ENCODE measurements around the gene ASIP. TPM values are rescaled to one million over a fixed set of nuclear protein-coding genes. Genes with fewer than 3 reads are reported as not detected.
"Not testable (repeated sequence)": the region's sequence is repeated elsewhere in the genome, so short reads cannot be mapped to it uniquely, and the experiment has no call there.

Gene ASIP
- total RNA-seq, 1 experiment from 2014 or later, result not detected

GRCh38 chr20:34201531-34201930, 39.7 kb upstream of the ASIP start:
- CTCF ChIA-PET, result no interaction called here
- no peak for DNase-seq
- no TSS peak for BruUV-seq (replicated peaks)
- Mint-ChIP-seq H3K27ac (ENCODE audit: unreplicated experiment) (no peak overlapping the region), H3K4me1 (ENCODE audit: low read depth, unreplicated experiment) (no peaks in the 10 kb centered on the region), H3K36me3 (ENCODE audit: insufficient read depth, unreplicated experiment) (no peaks in the 10 kb centered on the region), H3K9me3 (ENCODE audit: low read depth, unreplicated experiment) (no peaks in the 10 kb centered on the region), H3K27me3 (ENCODE audit: unreplicated experiment) (peaks cover 45% of the 10 kb centered on the region), H3K4me3 (ENCODE audit: low read depth, unreplicated experiment) (no peak overlapping the region)
- TF ChIP-seq CTCF (IDR thresholded peaks at IDR 0.05; ENCODE audit: unreplicated experiment), result no peak
- intact Hi-C loops (cut with micrococcal nuclease; ENCODE audit: unreplicated experiment), result no loop called here

- BruUV-seq (replicated peaks); H3K4me3 Mint-ChIP-seq (ENCODE audit: low read depth, unreplicated experiment); H3K4me1 Mint-ChIP-seq (ENCODE audit: low read depth, unreplicated experiment); H3K9me3 Mint-ChIP-seq (ENCODE audit: low read depth, unreplicated experiment); H3K27ac Mint-ChIP-seq (ENCODE audit: unreplicated experiment); H3K36me3 Mint-ChIP-seq (ENCODE audit: insufficient read depth, unreplicated experiment); DNase-seq; intact Hi-C loops (cut with micrococcal nuclease; ENCODE audit: unreplicated experiment): not testable (repeated sequence)
- peaks cover 19% of the 10 kb centered on the region for H3K27me3 Mint-ChIP-seq (ENCODE audit: unreplicated experiment)
- CTCF ChIA-PET, result interaction anchor here (0.9 kb wide), 1 partner anchor 10 kb away, joined by 4 read pairs; no protein-coding TSS in a partner anchor
These were observed 35.9 kb upstream of the ASIP start for GRCh38 chr20:34205172-34205880.

- H3K36me3 Mint-ChIP-seq (ENCODE audit: insufficient read depth, unreplicated experiment), result no peaks in the 10 kb centered on the region
- CTCF ChIA-PET, result no interaction called here
- no peaks in the 10 kb centered on the region for H3K4me1 Mint-ChIP-seq (ENCODE audit: low read depth, unreplicated experiment)
- no peak overlapping the region for H3K4me3 Mint-ChIP-seq (ENCODE audit: low read depth, unreplicated experiment)
- DNase-seq, result no peak
- intact Hi-C loops (cut with micrococcal nuclease; ENCODE audit: unreplicated experiment), result no loop called here
- no peak overlapping the region for H3K27ac Mint-ChIP-seq (ENCODE audit: unreplicated experiment)
- H3K9me3 Mint-ChIP-seq (ENCODE audit: low read depth, unreplicated experiment), result peaks cover 2% of the 10 kb centered on the region
- H3K27me3 Mint-ChIP-seq (ENCODE audit: unreplicated experiment), result no peaks in the 10 kb centered on the region
- BruUV-seq (replicated peaks), result no TSS peak
- no peak for TF ChIP-seq CTCF (IDR thresholded peaks at IDR 0.05; ENCODE audit: unreplicated experiment)
These were observed 32.1 kb upstream of the ASIP start for GRCh38 chr20:34209111-34209510.

- Mint-ChIP-seq H3K27ac (ENCODE audit: unreplicated experiment) (no peak overlapping the region), H3K9me3 (ENCODE audit: low read depth, unreplicated experiment) (peaks cover 2% of the 10 kb centered on the region), H3K4me3 (ENCODE audit: low read depth, unreplicated experiment) (no peak overlapping the region), H3K36me3 (ENCODE audit: insufficient read depth, unreplicated experiment) (no peaks in the 10 kb centered on the region), H3K4me1 (ENCODE audit: low read depth, unreplicated experiment) (no peaks in the 10 kb centered on the region), H3K27me3 (ENCODE audit: unreplicated experiment) (no peaks in the 10 kb centered on the region)
- BruUV-seq (replicated peaks), result no TSS peak
- TF ChIP-seq CTCF (IDR thresholded peaks at IDR 0.05; ENCODE audit: unreplicated experiment), result no peak
- CTCF ChIA-PET, result no interaction called here
- intact Hi-C loops (cut with micrococcal nuclease; ENCODE audit: unreplicated experiment), result no loop called here
- DNase-seq, result no peak
These were observed 31.0 kb upstream of the ASIP start for GRCh38 chr20:34210271-34210670.

- H3K27me3 Mint-ChIP-seq (ENCODE audit: unreplicated experiment), result no peaks in the 10 kb centered on the region
- peaks cover 5% of the 10 kb centered on the region for H3K36me3 Mint-ChIP-seq (ENCODE audit: insufficient read depth, unreplicated experiment)
- intact Hi-C loops (cut with micrococcal nuclease; ENCODE audit: unreplicated experiment), result no loop called here
- peaks cover 2% of the 10 kb centered on the region for H3K9me3 Mint-ChIP-seq (ENCODE audit: low read depth, unreplicated experiment)
- CTCF ChIA-PET, result interaction anchor here (0.6 to 0.7 kb wide), 2 partner anchors 25 to 148 kb away, joined by 3 to 4 read pairs; no protein-coding TSS in a partner anchor
- H3K4me1 Mint-ChIP-seq (ENCODE audit: low read depth, unreplicated experiment), result no peaks in the 10 kb centered on the region
- no peak overlapping the region for H3K27ac Mint-ChIP-seq (ENCODE audit: unreplicated experiment)
- H3K4me3 Mint-ChIP-seq (ENCODE audit: low read depth, unreplicated experiment), result no peak overlapping the region
- DNase-seq, result no peak
- no peak for TF ChIP-seq CTCF (IDR thresholded peaks at IDR 0.05; ENCODE audit: unreplicated experiment)
- BruUV-seq (replicated peaks), result no TSS peak
These were observed 29.6 kb upstream of the ASIP start for GRCh38 chr20:34211591-34211990.

Data from Calu3 (cell line).